PC-3 (cell line): ENCODE data around the gene PCSK5. TPM values are rescaled to one million over a fixed set of nuclear protein-coding genes. Genes with fewer than 3 reads are reported as not detected.

Source experiments
- ATAC-seq: fragments of 200-7000 bp; cut with Tn5 transposase; 2 replicates; pipeline ENCODE4 v1.9.1; 2020; ENCODE audit warnings: mild to moderate bottlenecking, moderate library complexity
- BruUV-seq: library from RNA; stranded (reverse); fragments of 400-500 nt; replicated peaks from 2 replicates; lab custom pipeline; 2021; lab: Mats Ljungman, UMichigan
- CTCF ChIA-PET: fragments of 300-600 bp; sonication (Branson Sonifier 250); formaldehyde crosslinking; loops from one replicate; lab custom pipeline; 2022; ENCODE audit warnings: antibody characterized with exemption; lab: Charles Lee
- POLR2A ChIA-PET: fragments of 300-600 bp; sonication (Branson Sonifier 250); formaldehyde crosslinking; loops from one replicate; lab custom pipeline; 2022; ENCODE audit warnings: antibody characterized with exemption; ENCODE audit not compliant: unreplicated experiment; lab: Charles Lee
- DNase-seq: peaks from one replicate; pipeline ENCODE4 v3.0.0-alpha.2; 2015
- H2AFZ ChIP-seq: fragments of 300-600 bp; sonication (generic); 2 replicates; pipeline ENCODE4 v1.6.0; 2016; ENCODE audit warnings: antibody characterized with exemption, low read length
- H3F3A ChIP-seq: fragments of 300-600 bp; sonication (generic); one replicate; pipeline ENCODE4 v1.6.0; 2017; ENCODE audit warnings: antibody characterized with exemption, low read length, control low read depth, mild to moderate bottlenecking; ENCODE audit not compliant: unreplicated experiment
- H3K27ac ChIP-seq: fragments of 300-600 bp; sonication (generic); 2 replicates; pipeline ENCODE4 v1.5.1; 2016; ENCODE audit warnings: mild to moderate bottlenecking, low read length
- H3K27me3 ChIP-seq: fragments of 300-600 bp; sonication (generic); 2 replicates; pipeline ENCODE4 v1.6.1; 2016; ENCODE audit warnings: low read length, mixed read lengths
- H3K36me3 ChIP-seq: fragments of 300-600 bp; sonication (generic); 2 replicates; pipeline ENCODE4 v1.6.1; 2016; ENCODE audit warnings: low read depth, mixed run types, low read length, mixed read lengths
- H3K4me1 ChIP-seq: fragments of 300-600 bp; sonication (generic); 2 replicates; pipeline ENCODE4 v1.5.1; 2016; ENCODE audit warnings: low read length; ENCODE audit not compliant: insufficient read depth
- H3K4me2 ChIP-seq: fragments of 300-600 bp; sonication (generic); 2 replicates; pipeline ENCODE4 v1.6.0; 2016; ENCODE audit warnings: low read length
- H3K4me3 ChIP-seq: fragments of 300-600 bp; sonication (generic); 2 replicates; pipeline ENCODE4 v1.5.1; 2016; ENCODE audit warnings: mild to moderate bottlenecking, low read length, mixed read lengths
- H3K79me2 ChIP-seq: fragments of 300-600 bp; sonication (generic); 2 replicates; pipeline ENCODE4 v1.6.1; 2017; ENCODE audit warnings: low read length, mixed read lengths
- H3K9ac ChIP-seq: fragments of 300-600 bp; sonication (generic); 2 replicates; pipeline ENCODE4 v1.6.0; 2016; ENCODE audit warnings: mild to moderate bottlenecking, low read length
- H3K9me2 ChIP-seq: fragments of 300-600 bp; sonication (generic); replicated peaks from 2 replicates; pipeline ENCODE4 v1.6.1; 2016; ENCODE audit warnings: mixed run types, low read length, mixed read lengths
- H3K9me3 ChIP-seq: fragments of 300-600 bp; sonication (generic); 2 replicates; pipeline ENCODE4 v1.6.1; 2016; ENCODE audit warnings: low read length, mixed read lengths
- H4K20me1 ChIP-seq: fragments of 300-600 bp; sonication (generic); 2 replicates; pipeline ENCODE4 v1.6.1; 2016; ENCODE audit warnings: low read length, mixed read lengths
- EZH2 ChIP-seq: fragments of 300-600 bp; sonication (generic); IDR thresholded peaks from one replicate; pipeline ENCODE4 v1.6.1; 2017; ENCODE audit warnings: antibody characterized with exemption, mild to moderate bottlenecking, low read length; ENCODE audit not compliant: unreplicated experiment
- EZH2phosphoT487 ChIP-seq: fragments of 300-600 bp; sonication (generic); IDR thresholded peaks from 2 replicates; pipeline ENCODE4 v1.6.1; 2018; ENCODE audit warnings: mild to moderate bottlenecking, antibody characterized with exemption, low read length, borderline replicate concordance
- intact Hi-C: fragments of 100-400 bp; cut with micrococcal nuclease; formaldehyde crosslinking; loops from 2 replicates; pipeline ENCODE4 v1.9.0; 2023
- total RNA-seq: library from RNA; depleted of rRNA; stranded (reverse); fragments of >200 nt; gene quantifications from 2 replicates; pipeline ENCODE4 v1.2.3, GENCODE V29; 2014
- TF ChIP-seq, protein P1 (sequence below): fragments of 300-600 bp; sonication (generic); conservative IDR thresholded peaks from 2 replicates; pipeline ENCODE4 v1.5.1; 2017; ENCODE audit warnings: antibody characterized with exemption, low read depth, mild to moderate bottlenecking, low read length

The PCSK5 gene
- total RNA-seq, 1 experiment from 2014 or later: not detected

DNA sequence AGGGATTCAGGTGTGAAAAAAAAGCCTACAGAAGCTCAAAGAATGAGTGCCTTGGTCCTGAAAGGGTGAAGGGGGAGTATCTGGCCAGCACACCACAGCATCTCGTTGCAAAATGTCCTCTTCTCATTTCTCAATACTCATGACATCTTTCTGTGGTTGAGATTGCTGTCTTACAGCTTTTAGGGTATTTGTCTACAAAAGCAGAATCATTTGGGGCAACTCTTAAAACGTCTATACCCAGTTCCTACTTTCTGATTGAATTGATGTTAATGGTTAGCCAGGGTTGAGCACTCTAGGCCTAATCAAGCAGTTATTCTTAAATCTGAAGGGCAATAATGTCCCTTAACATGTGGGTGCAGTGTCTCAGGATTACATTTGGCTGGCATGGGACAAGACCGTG is 21.2 kb upstream of the PCSK5 start:
- Histone ChIP-seq H3K27me3 (no peaks in the 10 kb centered on the region), H3F3A (no peaks in the 10 kb centered on the region), H2AFZ (no peak overlapping the region), H4K20me1 (no peaks in the 10 kb centered on the region), H3K4me3 (no peak overlapping the region), H3K36me3 (no peaks in the 10 kb centered on the region), H3K4me2 (no peak overlapping the region), H3K27ac (no peak overlapping the region), H3K4me1 (no peaks in the 10 kb centered on the region), H3K79me2 (no peaks in the 10 kb centered on the region), H3K9ac (no peak overlapping the region), H3K9me2 (no peaks in the 10 kb centered on the region), H3K9me3 (no peaks in the 10 kb centered on the region)
- ATAC-seq (no peak), DNase-seq (no peak)
- TF ChIP-seq, protein P1, sequence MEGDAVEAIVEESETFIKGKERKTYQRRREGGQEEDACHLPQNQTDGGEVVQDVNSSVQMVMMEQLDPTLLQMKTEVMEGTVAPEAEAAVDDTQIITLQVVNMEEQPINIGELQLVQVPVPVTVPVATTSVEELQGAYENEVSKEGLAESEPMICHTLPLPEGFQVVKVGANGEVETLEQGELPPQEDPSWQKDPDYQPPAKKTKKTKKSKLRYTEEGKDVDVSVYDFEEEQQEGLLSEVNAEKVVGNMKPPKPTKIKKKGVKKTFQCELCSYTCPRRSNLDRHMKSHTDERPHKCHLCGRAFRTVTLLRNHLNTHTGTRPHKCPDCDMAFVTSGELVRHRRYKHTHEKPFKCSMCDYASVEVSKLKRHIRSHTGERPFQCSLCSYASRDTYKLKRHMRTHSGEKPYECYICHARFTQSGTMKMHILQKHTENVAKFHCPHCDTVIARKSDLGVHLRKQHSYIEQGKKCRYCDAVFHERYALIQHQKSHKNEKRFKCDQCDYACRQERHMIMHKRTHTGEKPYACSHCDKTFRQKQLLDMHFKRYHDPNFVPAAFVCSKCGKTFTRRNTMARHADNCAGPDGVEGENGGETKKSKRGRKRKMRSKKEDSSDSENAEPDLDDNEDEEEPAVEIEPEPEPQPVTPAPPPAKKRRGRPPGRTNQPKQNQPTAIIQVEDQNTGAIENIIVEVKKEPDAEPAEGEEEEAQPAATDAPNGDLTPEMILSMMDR: no peak
- no peak for TF ChIP-seq EZH2
- no peak for TF ChIP-seq EZH2phosphoT487
- no TSS peak for BruUV-seq
- POLR2A ChIA-PET: no interaction called here
- intact Hi-C loops: no loop called here
- CTCF ChIA-PET: no interaction called here

DNA sequence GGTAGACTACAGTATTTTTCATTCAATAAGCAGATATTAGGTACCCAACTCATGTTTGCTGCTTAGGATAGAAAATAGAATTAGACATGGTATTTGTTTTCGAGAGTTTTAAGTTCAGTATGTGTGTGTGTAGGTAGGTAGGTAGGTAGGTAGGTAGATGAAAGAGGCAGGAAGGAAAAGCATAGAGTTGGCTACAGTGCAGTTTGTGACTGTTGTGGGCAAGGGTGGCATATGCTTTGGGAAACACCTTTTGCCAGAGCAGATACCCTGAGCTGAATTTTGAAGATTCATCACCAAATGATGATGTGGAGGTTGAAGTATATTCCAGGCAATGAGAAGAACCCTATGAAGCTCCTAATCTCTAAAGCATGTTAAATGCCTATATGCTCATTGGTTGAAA is 20.0 kb upstream of the PCSK5 start:
- ATAC-seq: no peak
- H4K20me1 ChIP-seq: no peaks in the 10 kb centered on the region
- no peak for TF ChIP-seq EZH2
- TF ChIP-seq EZH2phosphoT487: no peak
- TF ChIP-seq, protein P1: no peak
- no peaks in the 10 kb centered on the region for H3K36me3 ChIP-seq
- no peaks in the 10 kb centered on the region for H3K79me2 ChIP-seq
- H3K9me3 ChIP-seq: no peaks in the 10 kb centered on the region
- H3K4me3 ChIP-seq: no peak overlapping the region
- no peak overlapping the region for H2AFZ ChIP-seq
- no peak overlapping the region for H3K4me2 ChIP-seq
- POLR2A ChIA-PET: no interaction called here
- H3F3A ChIP-seq: no peaks in the 10 kb centered on the region
- no peaks in the 10 kb centered on the region for H3K9me2 ChIP-seq
- no TSS peak for BruUV-seq
- no peak overlapping the region for H3K27ac ChIP-seq
- CTCF ChIA-PET: no interaction called here
- no peak overlapping the region for H3K9ac ChIP-seq
- H3K27me3 ChIP-seq: no peaks in the 10 kb centered on the region
- DNase-seq: no peak
- H3K4me1 ChIP-seq: no peaks in the 10 kb centered on the region
- intact Hi-C loops: no loop called here

DNA sequence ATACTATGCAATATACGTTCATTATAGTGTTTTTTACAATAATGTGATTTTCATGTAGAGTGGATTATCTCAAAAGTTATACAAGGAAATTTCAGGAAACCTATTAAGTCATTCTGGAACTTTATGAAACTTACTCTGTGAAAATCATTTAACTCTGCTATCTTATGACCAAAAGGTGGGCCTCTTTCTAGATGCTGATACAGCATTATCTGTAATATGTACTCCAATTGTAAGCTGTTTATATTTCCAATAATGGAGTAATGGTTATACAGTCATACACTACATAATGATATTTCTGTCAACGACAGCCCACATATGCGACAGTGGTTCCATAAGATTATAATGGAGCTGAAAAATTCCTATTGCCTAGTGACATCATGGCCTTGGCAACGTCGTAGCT is 18.8 kb upstream of the PCSK5 start:
- Histone ChIP-seq H3F3A (no peaks in the 10 kb centered on the region), H3K27ac (no peak overlapping the region), H3K9me3 (no peaks in the 10 kb centered on the region), H3K9me2 (no peaks in the 10 kb centered on the region), H3K27me3 (no peaks in the 10 kb centered on the region), H3K4me3 (no peak overlapping the region), H3K79me2 (no peaks in the 10 kb centered on the region), H3K4me1 (no peaks in the 10 kb centered on the region), H3K4me2 (no peak overlapping the region), H2AFZ (no peak overlapping the region), H3K9ac (no peak overlapping the region), H4K20me1 (no peaks in the 10 kb centered on the region), H3K36me3 (no peaks in the 10 kb centered on the region)
- TF ChIP-seq EZH2 (no peak), EZH2phosphoT487 (no peak)
- DNase-seq: no peak
- intact Hi-C loops: no loop called here
- BruUV-seq: no TSS peak
- ATAC-seq: no peak
- ChIA-PET CTCF (no interaction called here), POLR2A (no interaction called here)
